Adrenal gland (tissue), 12 donors: ENCODE data around the gene IL10. TPM values are rescaled to one million over a fixed set of nuclear protein-coding genes. Genes with fewer than 3 reads are reported as not detected.
A peak's percentile ranks its signal among the peaks of the same experiment; 100 is the strongest.

Experiments
- DNase-seq, 7 donors: peaks; one replicate each; pipeline ENCODE4 v3.0.0-alpha.2; 2019 to 2020
- H3K27ac ChIP-seq, 5 donors: fragments of 200-600 bp; sonication (generic) in 4 of 5; 1 replicate in 3 of 5; 2 replicates in 2 of 5; pipeline versions ENCODE4 v1.5.1 to v1.8.0; 2016 to 2020; ENCODE audit warnings: mild to moderate bottlenecking in 1 of 5
- H3K27me3 ChIP-seq: fragments of 200-600 bp; 2 replicates; pipeline ENCODE4 v1.8.0; 2021
- H3K36me3 ChIP-seq, 2 donors: fragments of 200-600 bp; replicated peaks in 1 of 2; 1 replicate in 1 of 2; 2 replicates in 1 of 2; pipeline versions ENCODE4 v1.5.1 to v1.8.0; 2018 to 2022
- H3K4me1 ChIP-seq, 2 donors: fragments of 200-600 bp; replicated peaks in 1 of 2; 1 replicate in 1 of 2; 2 replicates in 1 of 2; pipeline versions ENCODE4 v1.5.1 to v1.8.0; 2018 to 2021
- H3K4me3 ChIP-seq, 4 donors: fragments of 200-600 bp; sonication (generic) in 3 of 4; one replicate each; pipeline ENCODE4 v1.5.1; 2016 to 2018
- H3K9me3 ChIP-seq, 3 donors: fragments of 200-600 bp; sonication (generic) in 1 of 3; replicated peaks in 1 of 3; 1 replicate in 2 of 3; 2 replicates in 1 of 3; pipeline versions ENCODE4 v1.5.1 to v1.8.0; 2016 to 2021
- POLR2A ChIP-seq, 2 donors: fragments of 450-650 bp; IDR thresholded peaks; one replicate each; pipeline ENCODE4 v1.6.1; 2017; ENCODE audit warnings: antibody characterized with exemption in 2 of 2, mild to moderate bottlenecking in 2 of 2, moderate library complexity in 1 of 2
- WGBS, 4 donors: extraction: QIAGEN DNeasy Blood & Tissue Kit in 2 of 4; methylation state at CpG; one replicate each; pipeline versions ENCODE4 v1.1.5 to v1.1.7; 2013 to 2017; 5-methylcytosine and 5-hydroxymethylcytosine counted together
- intact Hi-C, 2 donors: fragments of 100-400 bp; cut with DNase I; formaldehyde crosslinking; loops; one replicate each; pipeline versions ENCODE4 v1.14.1 to v1.15.0; 2022 to 2023
- polyA plus RNA-seq, 3 donors: library from polyadenylated mRNA; stranded (reverse); fragments of 200-250 nt in 2 of 3; fragments of 350-450 nt in 1 of 3; fragmentation: Illumina TruSeq in 1 of 3; extraction: RNeasy Lipid Tissue Mini Kit (QIAGEN cat#74804) in 1 of 3; gene quantifications; one replicate each; pipeline ENCODE4 v1.2.3, GENCODE V29; 2013 to 2014
- total RNA-seq, 9 donors: library from RNA; depleted of rRNA in 4 of 9; stranded (reverse); fragments of >200 nt in 4 of 9; fragments of 120-200 nt in 1 of 9; fragmentation: NEBNext Ultra II Directional in 1 of 9; extraction: Animal tissue kit (Norgen Biotek cat#: 25700) in 1 of 9; gene quantifications; one replicate each; pipeline versions ENCODE4 v1.1.0 to v1.2.4, GENCODE V29; 2013 to 2023
- TF ChIP-seq, protein P1 (sequence below), 6 experiments: fragments of 450-650 bp in 4 of 6; fragments of 200-600 bp in 2 of 6; sonication (generic) in 1 of 6; IDR thresholded peaks; 1 replicate in 5 of 6; 2 replicates in 1 of 6; pipeline versions ENCODE4 v1.5.1 to v1.8.0; 2016 to 2021; ENCODE audit warnings: antibody characterized with exemption in 6 of 6, mild to moderate bottlenecking in 2 of 6, moderate library complexity in 1 of 6
- donor health status: healthy with polysubstance abuse.
- donor health status: Bipolar disorder and iron deficiency.
- donor health status: DM: yes; HTN: yes; CAD: no.
- donor health status: DM: no; HTN: no; CAD: no.
- donor health status: DM: no; HTN: no; CAD: no.
- donor health status: DM: yes; HTN: yes; CAD: no.

The IL10 gene
- total and polyA plus RNA-seq, 12 donors: 0.33 to 8.5 (median 2.9) TPM

DNA sequence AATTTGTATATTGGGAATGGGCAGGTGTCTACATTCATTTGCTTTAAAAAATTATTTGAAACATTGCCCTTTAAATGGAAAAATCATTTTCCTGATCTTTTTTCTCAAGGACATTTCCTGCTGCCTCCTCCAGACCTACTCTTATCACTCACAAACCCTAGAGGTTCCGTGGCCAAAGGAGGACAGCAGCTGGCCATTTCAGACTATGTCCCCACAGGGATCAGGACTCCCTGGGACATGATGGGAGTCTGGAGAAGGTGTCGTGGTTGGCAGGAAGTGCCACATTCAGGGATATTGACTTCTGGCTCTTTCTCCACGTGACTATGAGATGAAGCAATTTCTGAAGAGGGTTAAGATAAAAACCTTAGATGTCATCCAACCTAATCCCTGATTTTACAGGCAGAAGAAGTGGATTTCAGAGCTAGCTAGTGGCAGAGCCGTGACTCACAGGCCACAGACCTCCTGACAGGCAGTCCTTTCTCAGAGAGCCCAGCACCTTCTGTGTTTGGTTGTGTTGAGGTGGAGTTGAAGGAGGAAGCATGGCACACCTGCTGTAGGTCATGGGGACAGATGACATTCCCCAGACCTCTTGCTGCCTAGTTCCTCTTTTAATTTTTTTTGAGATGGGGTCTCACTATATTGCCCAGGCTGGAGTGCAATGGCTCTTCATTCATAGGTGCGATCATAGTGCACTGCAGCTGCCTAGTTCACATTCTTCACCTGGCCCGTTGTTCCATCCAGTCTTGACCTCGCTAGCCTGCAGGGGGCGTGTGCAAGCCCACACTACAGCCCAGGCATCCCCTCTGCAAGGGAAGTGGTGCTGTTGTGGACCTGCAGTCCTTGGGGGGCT lies 25.5 kb upstream of the IL10 start:
- Histone ChIP-seq H3K27ac (no peak overlapping the region), H3K9me3 (no peaks in the 10 kb centered on the region), H3K36me3 (no peaks in the 10 kb centered on the region), H3K27me3 (peaks cover 4% of the 10 kb centered on the region), H3K4me3 (no peak overlapping the region), H3K4me1 (peaks cover 5 to 7% of the 10 kb centered on the region in 2 donors)
- WGBS, 4 donors: 34 to 54% (median 37%) methylated on average over 8 of the region's 8 CpGs
- no peak for TF ChIP-seq POLR2A (IDR thresholded peaks at IDR 0.05)
- TF ChIP-seq, protein P1, sequence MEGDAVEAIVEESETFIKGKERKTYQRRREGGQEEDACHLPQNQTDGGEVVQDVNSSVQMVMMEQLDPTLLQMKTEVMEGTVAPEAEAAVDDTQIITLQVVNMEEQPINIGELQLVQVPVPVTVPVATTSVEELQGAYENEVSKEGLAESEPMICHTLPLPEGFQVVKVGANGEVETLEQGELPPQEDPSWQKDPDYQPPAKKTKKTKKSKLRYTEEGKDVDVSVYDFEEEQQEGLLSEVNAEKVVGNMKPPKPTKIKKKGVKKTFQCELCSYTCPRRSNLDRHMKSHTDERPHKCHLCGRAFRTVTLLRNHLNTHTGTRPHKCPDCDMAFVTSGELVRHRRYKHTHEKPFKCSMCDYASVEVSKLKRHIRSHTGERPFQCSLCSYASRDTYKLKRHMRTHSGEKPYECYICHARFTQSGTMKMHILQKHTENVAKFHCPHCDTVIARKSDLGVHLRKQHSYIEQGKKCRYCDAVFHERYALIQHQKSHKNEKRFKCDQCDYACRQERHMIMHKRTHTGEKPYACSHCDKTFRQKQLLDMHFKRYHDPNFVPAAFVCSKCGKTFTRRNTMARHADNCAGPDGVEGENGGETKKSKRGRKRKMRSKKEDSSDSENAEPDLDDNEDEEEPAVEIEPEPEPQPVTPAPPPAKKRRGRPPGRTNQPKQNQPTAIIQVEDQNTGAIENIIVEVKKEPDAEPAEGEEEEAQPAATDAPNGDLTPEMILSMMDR (IDR thresholded peaks at IDR 0.05): peak in 4 of 6 experiments; percentile 15 to 28 (median 24)
- DNase-seq: peak in 3 of 7 donors; percentile 32 to 36 (median 36)
- intact Hi-C loops: no loop called here

DNA sequence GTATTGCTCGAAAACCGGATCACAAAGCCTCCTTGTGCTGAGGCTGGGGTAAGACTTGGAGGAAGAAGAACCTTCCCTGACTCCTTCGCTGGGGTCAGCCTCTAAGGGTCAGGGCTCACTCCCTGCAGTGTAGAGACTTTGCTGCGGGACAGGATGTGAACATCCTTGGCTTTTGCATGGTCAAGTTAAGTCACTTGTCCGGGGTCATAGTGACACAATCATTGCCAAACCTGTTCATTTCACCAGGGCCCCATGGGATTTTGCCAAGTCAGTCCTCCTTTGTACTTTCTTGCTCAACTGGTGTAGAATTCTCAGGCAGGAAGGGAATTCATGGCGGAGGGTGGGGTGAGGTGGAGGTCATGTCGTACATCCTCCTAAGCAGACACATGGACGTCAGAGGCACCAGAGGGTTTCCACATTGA lies 24.7 kb upstream of the IL10 start:
- peak in 2 of 7 donors; percentile 16 to 34 for DNase-seq
- peaks cover 5 to 7% of the 10 kb centered on the region in 2 donors for H3K4me1 ChIP-seq
- no peaks in the 10 kb centered on the region for H3K9me3 ChIP-seq
- no peaks in the 10 kb centered on the region for H3K36me3 ChIP-seq
- H3K27ac ChIP-seq: peak overlapping the region in 1 of 5 donors; percentile 29
- intact Hi-C loops: no loop called here
- WGBS, 4 donors: 75 to 82% (median 77%) methylated on average over 6 to 8 of the region's 8 CpGs
- H3K4me3 ChIP-seq: no peak overlapping the region
- TF ChIP-seq, protein P1 (IDR thresholded peaks at IDR 0.05): no peak
- TF ChIP-seq POLR2A (IDR thresholded peaks at IDR 0.05): no peak
- H3K27me3 ChIP-seq: peaks cover 4% of the 10 kb centered on the region

DNA sequence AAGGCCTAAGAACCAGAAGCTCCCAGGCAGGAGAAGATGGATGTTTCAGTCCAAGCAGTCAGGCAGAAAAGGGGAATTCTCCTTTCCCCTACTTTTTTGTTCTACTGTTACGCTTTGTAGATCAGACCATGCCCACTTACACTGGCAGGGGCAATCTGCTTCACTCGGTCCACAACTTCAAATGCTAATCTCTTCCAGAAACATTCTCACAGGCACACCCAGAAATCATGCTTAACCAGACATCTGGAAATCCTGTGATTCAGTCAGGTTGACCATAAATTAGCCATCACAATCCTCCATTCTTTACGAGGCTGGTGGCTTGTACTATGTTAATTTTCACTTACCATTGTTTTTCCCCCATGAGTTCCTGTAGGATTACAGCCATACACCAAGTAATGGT lies 23.8 kb upstream of the IL10 start:
- no peaks in the 10 kb centered on the region for H3K36me3 ChIP-seq
- no peak overlapping the region for H3K27ac ChIP-seq
- H3K27me3 ChIP-seq: peaks cover 4% of the 10 kb centered on the region
- DNase-seq: no peak
- H3K4me3 ChIP-seq: no peak overlapping the region
- intact Hi-C loops: no loop called here
- no peaks in the 10 kb centered on the region for H3K9me3 ChIP-seq
- TF ChIP-seq POLR2A (IDR thresholded peaks at IDR 0.05): no peak
- TF ChIP-seq, protein P1 (IDR thresholded peaks at IDR 0.05): no peak
- peaks cover 5 to 7% of the 10 kb centered on the region in 2 donors for H3K4me1 ChIP-seq
- 85 to 93% (median 90%) methylated on average over 3 of the region's 3 CpGs for WGBS, 4 donors

DNA sequence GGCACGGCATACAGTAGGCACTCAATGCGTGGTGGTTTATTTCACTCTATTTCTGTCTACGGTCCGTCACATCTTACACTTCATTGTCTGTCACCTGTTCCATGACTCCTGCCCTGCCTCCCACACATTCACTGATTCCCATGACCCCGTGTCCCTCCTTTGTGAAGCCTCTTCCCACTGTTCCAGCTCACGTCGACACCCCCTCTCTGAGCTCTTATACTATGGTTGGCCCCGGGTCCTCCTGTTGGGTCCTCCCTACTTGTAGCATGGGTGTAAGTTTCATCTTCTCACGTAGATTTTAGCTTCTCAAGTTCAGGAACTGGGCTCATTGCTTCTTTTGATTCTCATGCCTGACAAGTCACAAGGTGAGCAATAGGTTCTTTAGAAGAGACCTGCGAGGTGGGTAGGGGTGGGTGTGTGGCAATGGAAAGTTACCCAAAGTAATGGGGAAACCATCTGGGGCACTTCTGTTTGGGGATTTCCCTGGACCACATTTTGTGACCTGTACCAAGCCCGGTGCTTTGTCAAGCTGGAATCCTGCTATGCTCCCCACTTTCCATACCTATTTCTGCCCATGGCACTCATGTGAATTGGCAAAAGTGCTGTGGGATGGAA lies 22.1 kb upstream of the IL10 start:
- no peaks in the 10 kb centered on the region for H3K36me3 ChIP-seq
- H3K27me3 ChIP-seq: peaks cover 2% of the 10 kb centered on the region
- no peak for DNase-seq
- no peak overlapping the region for H3K4me3 ChIP-seq
- H3K4me1 ChIP-seq: peaks cover 5 to 7% of the 10 kb centered on the region in 2 donors
- TF ChIP-seq POLR2A (IDR thresholded peaks at IDR 0.05): no peak
- TF ChIP-seq, protein P1 (IDR thresholded peaks at IDR 0.05): no peak
- 90 to 93% (median 91%) methylated on average over 11 of the region's 11 CpGs for WGBS, 4 donors
- intact Hi-C loops: no loop called here
- no peaks in the 10 kb centered on the region for H3K9me3 ChIP-seq
- H3K27ac ChIP-seq: no peak overlapping the region
